WTC11 (cell line): Measurements from ENCODE around the gene PRKN.

Experiments used
- TEAD4 ChIP-seq: sonication (generic); formaldehyde crosslinking; IDR thresholded peaks from 2 replicates; pipeline ENCODE4 v1.8.0; 2022; ENCODE audit warnings: mild to moderate bottlenecking, missing genetic modification reagents
- TF ChIP-seq, protein P1 (sequence below): fragments of 200-600 bp; IDR thresholded peaks from 2 replicates; pipeline ENCODE4 v1.8.0; 2022; ENCODE audit warnings: antibody characterized with exemption
- TF ChIP-seq, protein P2 (sequence below): fragments of 250-450 bp; sonication (Bioruptor Pico); IDR thresholded peaks from 2 replicates; pipeline ENCODE4 v1.8.0; 2021; ENCODE audit warnings: mild to moderate bottlenecking

DNA sequence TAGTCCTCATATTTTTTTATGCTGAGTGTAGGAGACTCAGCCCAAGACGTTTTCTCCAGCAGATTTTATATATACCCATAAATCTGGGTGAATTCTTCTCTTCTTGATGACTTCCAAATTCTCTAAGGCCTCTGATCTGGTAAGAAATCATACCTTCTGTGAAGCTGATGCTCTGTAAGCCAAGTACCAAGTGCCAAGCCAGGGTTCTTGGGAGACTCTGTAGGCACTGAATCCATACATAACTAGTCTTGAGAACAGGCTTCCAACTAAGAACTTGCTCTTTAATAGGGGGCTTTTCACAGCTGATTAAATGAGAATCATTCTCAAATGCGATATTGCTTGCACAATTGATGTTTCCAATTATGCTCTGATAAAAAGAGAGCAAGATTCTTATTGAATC, 87.6 kb downstream of the PRKN start:
- TF ChIP-seq, protein P1, sequence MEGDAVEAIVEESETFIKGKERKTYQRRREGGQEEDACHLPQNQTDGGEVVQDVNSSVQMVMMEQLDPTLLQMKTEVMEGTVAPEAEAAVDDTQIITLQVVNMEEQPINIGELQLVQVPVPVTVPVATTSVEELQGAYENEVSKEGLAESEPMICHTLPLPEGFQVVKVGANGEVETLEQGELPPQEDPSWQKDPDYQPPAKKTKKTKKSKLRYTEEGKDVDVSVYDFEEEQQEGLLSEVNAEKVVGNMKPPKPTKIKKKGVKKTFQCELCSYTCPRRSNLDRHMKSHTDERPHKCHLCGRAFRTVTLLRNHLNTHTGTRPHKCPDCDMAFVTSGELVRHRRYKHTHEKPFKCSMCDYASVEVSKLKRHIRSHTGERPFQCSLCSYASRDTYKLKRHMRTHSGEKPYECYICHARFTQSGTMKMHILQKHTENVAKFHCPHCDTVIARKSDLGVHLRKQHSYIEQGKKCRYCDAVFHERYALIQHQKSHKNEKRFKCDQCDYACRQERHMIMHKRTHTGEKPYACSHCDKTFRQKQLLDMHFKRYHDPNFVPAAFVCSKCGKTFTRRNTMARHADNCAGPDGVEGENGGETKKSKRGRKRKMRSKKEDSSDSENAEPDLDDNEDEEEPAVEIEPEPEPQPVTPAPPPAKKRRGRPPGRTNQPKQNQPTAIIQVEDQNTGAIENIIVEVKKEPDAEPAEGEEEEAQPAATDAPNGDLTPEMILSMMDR: no peak
- TF ChIP-seq, protein P2, sequence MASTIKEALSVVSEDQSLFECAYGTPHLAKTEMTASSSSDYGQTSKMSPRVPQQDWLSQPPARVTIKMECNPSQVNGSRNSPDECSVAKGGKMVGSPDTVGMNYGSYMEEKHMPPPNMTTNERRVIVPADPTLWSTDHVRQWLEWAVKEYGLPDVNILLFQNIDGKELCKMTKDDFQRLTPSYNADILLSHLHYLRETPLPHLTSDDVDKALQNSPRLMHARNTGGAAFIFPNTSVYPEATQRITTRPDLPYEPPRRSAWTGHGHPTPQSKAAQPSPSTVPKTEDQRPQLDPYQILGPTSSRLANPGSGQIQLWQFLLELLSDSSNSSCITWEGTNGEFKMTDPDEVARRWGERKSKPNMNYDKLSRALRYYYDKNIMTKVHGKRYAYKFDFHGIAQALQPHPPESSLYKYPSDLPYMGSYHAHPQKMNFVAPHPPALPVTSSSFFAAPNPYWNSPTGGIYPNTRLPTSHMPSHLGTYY: no peak
- no peak for TF ChIP-seq TEAD4 (CRISPR knock-in tag)
